HG03095 (cell line): ENCODE data around the gene SLC12A8.
A peak's percentile ranks its signal among the peaks of the same experiment; 100 is the strongest.

Experiments used
- ATAC-seq: cut with Tn5 transposase; IDR thresholded peaks from one replicate; pipeline ENCODE4 v1.9.1; 2021; ENCODE audit warnings: moderate library complexity; ENCODE audit not compliant: unreplicated experiment

SLC12A8 gene

DNA sequence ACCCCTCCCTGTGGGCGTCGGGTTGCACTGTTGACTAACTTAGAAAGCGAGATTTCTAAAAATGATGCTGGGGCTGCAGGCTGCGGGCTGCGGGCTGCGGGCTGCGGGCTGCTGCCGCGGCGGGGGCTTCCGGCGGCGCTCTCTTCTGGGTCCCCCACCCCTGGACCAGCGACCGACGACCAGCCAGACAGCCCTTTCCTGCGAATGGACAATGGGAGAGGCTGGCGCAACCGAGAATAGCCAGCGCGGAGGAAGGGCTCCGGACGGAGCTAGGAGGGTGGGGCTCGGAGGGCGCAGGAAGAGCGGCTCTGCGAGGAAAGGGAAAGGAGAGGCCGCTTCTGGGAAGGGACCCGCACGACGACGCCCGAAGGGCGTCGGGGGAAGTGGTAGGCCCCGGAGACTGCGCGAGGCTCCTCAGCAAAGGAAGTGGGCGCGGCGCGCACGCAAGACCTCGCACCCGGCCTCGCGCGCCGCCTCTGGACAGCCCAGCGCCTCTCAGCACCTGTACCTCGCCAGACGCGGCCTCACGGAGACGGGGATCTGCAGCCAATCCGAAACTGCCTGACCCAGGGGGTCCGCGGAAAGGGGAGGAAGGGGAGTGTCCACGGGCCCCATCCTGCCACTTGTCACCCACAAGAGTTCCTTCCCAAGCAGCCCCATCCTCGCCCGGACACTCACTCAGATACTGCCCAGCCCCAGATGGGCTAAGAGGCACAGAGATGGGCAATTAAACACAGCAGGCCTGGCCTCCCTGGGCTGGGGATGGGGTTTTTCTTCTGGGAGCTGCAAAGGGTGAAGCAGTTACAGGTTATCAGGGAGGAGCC, 70.7 kb downstream of the SLC12A8 start:
- peak; percentile 44 for ATAC-seq

DNA sequence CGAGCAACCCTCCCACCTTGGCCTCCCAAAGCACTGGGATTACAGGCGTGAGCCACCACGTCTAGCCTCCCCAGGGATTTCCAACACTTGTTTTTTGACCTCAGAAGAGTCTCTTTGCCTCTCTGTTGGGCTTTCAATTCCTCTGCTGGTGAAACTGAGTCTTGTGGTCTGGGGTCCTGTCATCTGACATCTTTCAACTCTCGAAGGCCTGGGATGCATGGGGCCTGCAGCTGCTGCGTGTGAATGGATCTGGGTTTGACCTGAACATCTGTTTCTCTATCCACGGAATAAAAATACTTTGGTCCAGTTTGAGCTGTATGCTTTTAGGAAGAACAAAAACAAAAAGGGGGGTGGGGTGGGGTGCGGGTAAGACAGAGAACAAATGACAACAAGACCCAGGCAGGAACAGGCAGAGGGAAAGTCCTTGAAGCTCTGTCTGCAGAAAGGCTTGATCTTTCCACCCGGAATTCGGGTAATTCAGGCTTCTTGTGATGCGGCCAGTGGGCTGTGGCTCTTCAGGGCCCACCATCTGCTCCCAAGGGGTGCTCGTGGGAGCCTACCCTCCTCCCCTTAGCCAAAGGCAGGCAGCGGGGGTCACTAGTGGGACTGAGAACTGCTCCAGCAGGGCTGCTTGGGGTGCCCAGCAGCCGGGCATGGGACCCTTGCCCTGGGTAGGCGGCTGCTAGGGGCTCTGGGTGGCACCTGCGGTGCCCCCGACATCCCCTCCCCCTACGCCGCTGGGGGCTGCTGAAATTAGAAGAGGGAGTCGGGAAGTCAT, 71.5 kb downstream of the SLC12A8 start:
- ATAC-seq, result peak; percentile 7

DNA sequence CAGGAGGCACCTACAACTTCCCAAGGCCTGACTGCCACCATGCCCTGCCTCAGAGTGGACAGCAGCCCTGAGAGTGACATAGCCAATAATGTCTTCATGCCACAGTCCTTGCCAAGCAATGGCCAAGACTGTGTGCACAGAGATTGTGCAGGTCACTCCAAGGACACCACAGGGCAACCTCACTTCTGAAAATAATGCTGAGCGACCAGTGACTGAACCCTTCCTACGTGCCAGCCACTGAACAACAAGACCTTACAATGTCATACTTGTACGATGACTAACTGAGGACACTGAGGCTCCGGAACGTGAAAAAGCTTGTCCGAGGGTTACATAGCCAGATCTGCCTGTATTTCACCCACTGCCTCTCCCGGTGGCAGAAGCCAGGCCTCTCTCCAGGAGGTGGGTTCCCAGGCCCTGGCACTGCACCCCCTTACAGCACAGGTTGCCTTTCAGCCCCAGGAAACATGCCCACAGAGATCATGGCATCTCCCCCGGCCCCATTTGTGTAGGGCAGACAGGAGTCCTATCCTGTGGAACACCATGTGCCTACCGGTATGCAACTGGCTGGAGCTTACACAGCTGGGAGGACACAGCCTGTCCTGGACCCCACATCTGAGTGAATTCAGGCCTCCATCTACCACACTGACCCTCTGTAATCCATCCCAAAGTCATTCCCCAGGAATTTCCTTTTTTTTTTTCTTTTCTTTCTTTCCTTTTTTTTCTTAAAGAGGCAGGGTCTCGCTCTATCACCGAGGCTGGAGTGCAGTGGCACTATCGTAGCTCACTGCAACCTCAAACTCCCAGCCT, 72.3 kb downstream of the SLC12A8 start:
- ATAC-seq, result no peak

DNA sequence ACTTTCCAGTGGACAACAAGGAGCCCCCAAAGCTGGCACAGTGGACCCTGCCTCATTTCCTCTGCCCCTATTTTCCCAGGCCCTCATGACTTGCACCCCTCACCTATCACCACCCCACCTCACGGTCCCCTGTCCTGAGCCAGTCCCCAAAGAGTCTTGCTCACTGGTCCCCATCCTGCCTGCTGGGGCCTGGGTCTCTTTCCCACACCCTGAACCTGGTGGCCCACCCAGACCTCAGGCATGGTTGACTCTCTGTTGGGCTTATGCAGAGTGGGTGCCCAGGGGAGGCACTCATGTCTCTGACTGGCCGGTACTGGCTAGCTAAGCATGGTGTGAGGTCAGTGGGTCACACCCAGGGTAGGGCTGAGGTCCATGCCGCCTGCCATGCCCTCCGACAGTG, 73.2 kb downstream of the SLC12A8 start:
- no peak for ATAC-seq

DNA sequence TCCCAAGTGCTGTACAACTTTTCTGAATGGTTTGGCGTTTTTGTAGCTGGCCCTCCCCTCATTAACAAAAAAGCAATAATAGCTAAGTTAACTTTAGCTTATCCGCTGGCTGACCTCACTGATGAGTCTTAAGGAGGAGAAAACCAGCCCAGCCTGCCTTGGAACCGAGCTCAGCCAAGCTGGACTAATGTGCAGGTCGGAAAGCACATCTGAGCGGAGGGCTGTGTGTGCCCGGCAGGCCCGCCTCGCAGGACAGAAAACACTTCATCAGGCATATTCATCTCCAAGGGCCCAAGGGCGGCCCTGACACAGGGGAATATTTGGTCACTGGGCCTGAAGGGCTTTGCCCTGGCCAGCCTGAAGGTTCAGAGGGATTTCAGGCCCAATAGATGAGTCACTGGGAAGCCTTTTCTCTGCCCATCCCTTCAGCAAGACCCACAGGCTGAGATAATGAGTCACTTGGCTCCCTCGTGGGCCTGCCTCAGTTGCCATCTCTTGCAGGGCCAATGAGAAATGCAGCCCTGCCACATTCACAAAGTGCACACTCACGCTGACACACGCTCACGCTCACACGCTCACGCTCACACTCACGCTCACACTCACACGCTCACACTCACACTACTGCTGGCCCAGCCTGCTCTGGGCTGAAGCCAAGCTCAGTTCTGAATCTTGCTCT, 75.1 kb downstream of the SLC12A8 start:
- ATAC-seq, result no peak

DNA sequence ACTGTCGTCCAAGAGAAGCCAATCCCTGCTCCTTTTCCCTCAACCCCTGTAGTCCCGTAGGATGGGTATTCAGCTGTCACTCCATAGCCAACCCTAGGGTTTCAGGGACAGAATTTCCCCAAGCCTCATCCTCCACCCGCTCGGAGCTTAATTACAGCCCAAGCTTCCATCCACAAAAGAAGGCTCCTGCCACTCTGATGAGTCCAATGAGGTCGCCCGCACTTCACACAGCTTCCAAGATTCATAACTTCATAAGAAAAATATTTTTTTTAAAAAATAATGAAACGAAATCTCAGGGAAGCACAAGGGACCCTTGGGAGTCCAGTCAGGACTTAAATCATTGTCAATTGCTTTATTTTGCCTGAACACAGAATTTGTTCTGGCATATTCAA, 75.6 kb downstream of the SLC12A8 start:
- ATAC-seq, result no peak

DNA sequence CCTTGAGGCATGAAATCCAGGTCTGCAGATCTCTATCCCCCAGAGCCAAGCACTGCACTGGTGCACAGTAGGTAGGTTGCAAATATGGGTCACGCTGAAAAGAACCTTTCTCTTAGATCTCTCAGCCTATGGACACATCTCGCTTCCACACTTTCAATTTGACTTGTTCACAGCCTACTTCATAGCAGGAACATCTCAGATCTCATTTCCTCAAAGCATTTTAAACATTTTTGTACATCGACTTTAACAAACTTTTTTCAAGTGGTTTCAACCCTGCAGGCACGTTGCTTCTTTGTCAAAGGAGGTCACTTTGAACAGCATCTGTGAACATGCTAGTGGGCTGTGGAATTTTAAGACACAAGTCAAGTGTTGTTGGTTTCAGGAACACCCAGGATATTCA, 76.0 kb downstream of the SLC12A8 start:
- ATAC-seq, result no peak

DNA sequence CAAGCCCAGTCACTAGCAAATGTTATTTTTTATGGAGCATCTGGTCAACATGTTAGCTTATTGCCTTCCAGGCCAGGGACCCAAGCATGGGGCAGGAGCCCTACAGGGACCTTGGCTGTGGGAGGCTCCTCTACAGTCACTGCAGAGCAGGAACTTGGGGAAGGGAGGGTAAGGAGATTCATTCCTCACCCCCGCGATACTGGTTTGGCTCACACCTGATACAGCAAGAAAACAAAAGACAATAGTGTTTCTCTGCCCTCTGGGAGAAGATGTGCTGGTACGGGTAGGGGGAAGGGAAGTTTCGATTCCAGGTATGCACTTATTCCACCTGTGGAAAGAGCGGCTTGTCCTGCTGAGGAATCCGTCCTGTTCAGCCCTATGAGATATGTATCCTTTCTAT, 77.6 kb downstream of the SLC12A8 start:
- ATAC-seq, result no peak

DNA sequence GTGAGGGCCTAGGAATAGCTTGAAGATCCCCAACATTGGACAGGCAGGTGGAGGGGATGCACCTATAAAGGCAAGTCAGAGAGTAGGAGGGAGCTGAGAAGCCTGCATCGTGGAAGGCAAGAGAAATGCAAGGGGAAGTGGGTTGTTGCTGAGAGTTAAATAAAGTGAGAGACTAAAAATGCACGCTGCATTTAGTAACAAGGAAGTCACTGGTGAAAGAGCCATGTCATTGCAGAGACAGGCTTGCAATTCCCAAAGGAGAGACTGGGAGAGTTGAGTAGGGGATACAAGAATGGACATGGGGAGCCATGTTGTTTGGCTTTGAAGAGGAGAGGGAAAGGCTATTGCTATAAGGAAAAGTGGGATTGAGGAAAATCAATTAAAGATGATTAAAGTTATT, 79.7 kb downstream of the SLC12A8 start:
- ATAC-seq, result no peak

DNA sequence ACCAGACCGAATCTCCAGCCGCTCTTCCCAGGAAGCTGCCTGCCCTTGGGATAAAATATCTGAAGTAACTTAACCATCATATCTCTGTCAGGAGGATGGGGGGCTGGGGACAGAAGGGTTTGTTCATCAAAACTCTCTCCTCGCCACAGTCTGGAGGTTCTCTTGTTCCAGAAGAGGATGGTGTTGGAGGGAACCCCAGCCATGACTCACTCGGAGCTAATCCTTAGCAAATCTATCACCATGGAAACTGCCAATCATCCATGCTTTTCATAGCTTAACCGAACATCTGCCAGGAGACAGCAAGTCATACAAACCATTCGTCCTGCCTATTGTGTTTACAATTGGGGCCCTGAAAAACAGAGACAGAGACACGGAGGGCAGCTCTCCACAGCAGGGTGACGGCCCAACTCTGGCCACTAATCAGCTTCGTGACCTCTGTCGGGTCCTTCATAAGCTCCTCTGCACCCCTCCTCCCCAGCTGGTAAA, 83.0 kb downstream of the SLC12A8 start:
- ATAC-seq, result no peak

DNA sequence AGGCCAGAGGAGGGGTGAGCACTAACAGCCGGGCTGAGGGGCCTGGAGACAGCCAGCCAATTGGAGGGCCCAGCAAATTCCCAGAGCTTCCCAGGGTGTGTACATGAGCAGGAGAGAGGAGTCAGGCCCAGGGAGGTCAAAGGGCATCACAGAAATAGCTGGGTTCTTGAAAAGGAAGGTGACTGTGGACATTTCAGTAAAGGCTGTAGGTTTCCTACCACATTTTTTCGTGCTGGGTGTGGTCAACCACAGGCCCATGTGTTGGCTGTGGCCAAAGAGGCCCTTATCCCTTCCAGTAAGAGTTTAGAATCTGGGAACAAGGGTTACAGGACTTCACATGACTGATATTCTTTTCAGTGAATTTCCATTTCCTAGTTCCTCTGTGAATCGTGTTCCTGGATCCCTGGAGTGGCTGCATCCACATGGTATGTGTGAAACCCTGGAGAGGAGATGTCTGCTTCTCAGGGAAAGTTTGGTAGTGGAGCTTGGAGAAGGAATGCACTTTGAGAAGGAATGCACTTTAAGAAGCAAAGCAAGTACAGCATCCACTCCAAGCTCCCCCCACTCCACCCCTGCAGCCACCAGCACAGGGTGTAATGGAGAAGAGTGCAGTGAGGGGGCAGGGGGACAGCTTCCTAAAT, 83.6 kb downstream of the SLC12A8 start:
- no peak for ATAC-seq

DNA sequence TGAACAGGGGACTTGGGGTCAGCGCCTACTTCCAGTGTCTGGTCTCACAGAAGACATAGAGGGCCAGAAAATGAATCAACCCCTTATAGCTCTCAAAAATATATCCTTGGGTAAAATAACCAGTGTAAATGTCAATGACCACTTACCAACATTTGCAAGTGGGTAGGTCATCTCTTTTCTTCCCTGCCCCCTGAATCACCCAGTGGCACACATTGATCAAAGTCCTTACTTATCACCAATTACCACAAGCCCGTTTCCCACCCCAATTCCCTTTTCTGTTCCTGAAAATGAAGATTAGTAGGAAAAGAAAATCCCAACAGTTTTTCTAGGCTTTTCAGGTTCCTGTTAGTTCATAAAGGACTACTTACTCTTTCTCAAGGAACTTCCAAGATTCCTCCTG, 86.2 kb downstream of the SLC12A8 start:
- no peak for ATAC-seq

DNA sequence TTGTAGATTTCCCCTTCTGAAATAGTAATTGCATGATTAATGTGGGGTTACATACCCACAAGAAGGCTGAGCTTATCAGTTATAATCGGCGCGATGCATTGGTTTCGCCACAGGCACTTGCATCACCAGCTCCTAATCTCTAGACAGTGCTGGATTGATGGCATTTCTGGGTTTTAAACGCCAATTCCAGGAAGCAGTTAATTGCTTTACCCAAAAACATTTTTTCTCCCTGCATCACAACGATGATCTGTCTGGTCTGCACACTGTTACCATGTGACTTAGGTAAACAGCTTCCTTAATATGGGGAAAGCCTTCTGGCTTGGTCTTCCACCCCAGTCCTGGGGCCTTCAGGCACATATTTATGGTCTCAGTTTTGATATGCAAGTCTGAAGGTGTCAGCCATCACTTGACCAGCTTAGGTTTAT, 86.7 kb downstream of the SLC12A8 start:
- no peak for ATAC-seq

DNA sequence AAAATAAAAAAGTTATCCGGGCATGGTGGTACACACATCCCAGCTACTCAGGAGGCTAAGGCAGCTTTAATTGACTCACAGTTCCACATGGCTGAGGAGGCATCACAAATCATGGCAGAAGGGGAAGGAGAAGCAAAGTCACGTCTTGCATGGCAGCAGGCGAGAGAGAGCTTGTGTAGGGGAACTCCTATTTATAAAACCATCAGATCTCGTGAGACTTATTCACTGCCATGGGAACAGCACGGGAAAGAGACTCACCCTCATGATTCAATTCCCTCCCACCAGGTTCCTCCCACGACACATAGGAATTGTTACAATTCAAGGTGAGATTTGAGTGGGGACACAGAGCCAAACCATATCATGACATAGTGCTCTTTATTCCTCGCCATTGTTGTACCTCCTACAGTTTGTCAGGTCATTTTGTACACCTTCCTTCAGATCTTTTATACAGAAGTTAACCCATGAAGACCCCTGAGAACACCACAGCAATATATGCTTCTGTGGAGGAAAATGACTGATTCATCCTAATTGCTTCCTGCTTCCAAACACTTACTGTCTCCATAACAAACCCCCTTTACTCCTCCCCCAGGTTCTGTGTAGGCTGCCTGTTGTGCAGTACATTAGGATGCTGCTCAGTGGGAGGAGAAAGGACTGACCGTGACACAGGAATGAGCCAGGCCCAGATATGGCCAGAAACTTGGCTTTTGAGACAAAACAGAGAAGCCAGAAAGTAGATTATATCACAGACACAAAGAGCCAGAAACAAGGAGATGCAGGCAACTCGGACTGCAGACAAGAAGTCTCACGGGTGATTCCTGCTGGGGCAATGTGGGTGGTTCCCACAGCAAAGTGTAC, 88.9 kb downstream of the SLC12A8 start:
- ATAC-seq, result no peak

DNA sequence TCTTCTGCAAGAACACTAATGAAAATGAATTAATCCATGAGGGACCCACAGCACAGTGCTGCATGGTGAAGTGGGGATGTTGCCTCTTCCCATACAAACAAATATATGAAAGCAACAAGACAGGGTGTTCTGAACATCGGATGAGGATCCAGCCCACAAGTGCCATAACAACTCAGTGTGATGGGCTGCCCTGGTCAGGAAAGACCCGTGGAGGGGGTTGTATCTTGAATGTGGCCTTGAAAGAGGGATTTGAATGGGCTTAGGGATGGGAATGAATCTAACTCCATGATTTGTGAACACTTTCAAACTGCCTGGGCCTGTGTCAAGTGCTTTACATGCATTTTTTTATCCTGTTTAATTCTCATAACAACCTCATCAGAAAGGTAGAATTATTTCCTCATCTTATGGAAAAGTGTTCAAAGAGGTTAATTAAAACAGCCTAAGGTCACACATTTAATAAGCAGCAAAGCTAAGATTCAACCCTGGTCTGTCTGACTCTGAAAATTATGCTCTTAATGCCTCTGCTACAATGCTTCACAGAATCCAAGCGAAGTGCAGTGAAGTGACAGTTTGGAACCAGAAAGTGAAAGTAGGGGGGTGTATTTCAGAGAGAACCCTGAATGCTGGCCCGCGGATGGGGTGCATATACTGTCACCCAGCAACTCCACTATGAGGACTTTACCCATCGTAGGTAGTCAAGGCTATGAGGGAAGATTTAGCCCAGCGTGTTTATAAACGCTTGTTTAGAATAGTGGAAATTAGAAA, 91.1 kb downstream of the SLC12A8 start:
- peak; percentile 44 for ATAC-seq

DNA sequence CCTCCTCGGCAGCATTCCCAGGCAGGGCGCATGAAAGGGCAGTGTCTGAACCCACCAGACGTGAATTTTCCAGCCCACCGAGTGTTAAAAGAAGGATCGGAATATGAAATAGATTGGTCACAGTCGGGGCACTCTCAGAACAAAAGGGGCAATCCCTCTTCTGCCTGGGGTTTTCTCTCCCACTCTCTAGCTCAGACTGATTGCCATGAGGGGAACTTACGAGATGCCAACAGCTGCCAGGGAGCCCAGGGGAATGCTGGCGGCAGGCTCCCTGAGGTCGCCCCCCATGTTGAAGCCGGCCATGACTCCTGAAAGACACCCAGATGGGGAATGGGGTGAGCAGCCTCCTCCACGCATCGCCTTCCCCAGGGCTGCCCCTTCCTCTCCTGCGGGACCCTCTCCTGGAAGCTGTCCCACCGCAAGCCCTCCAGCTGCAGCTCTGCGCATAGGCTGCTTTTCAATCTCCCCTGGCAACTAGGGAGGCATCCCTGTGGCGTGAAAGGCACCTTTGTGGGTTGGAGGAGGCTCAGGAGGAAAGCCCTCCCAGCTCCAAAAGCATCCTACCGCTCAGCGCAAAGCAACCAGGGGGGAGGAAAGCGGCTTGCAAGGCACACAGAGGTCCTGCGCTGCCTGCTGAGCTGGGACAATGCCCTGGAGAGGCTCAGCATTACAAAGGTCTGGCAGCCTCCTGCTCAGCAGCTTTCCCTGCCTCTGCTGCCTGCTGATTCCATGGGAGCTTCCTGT, 92.0 kb downstream of the SLC12A8 start:
- peak; percentile 25 for ATAC-seq

DNA sequence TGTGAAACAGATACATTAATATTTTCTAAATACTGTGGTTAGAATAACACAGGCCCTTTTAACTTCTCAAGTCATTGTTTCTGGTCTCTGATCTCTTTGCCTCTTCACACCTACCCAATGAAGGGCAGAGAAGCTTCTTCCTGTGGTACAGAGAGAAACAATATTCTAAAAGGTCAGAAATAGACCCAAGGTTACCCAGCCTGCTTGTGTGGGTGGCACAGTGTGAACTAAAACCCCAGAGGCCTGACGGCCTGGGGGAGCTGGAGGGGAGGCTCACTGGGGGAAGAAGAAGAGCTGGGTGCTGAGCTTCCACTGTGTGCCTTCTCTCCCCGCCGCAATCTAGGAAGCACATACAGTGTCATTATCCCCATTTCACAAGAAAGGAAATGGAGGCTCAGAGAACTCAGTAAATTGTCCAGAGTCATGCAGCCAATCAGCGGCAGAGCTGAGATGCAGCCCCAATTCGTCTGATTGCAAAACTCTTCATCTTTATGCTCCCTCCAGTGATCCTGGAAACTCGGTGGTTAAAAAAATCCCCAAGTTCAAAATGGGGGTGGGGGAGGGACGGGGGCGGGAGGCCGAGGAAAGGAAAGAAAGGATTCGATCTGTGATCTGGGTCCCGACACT, 92.7 kb downstream of the SLC12A8 start:
- peak; percentile 48 for ATAC-seq
